Measurements from ENCODE around the gene DNAJB1. TPM values are rescaled to one million over a fixed set of nuclear protein-coding genes. Genes with fewer than 3 reads are reported as not detected.

The DNAJB1 gene
- total and polyA plus RNA-seq, 7 experiments from 2014 or later, result 87.4 to 574 (median 221) TPM

- peaks cover 0 to 8% (median 0%) of the 10 kb centered on the region in 5 donors for H3K36me3 Mint-ChIP-seq
- POLR2A ChIA-PET, result interaction anchor here (0.6 to 1.2 kb wide), 2 partner anchors 44 to 200 kb away, joined by 3 to 4 read pairs; no protein-coding TSS in a partner anchor
- peaks cover 8 to 29% of the 10 kb centered on the region in 2 donors for H3K4me1 ChIP-seq (ENCODE audit: control insufficient read depth in 2 of 2, insufficient read depth in 2 of 2, low read length in 2 of 2)
- peaks cover 16 to 48% (median 26%) of the 10 kb centered on the region in 7 donors for H3K4me1 Mint-ChIP-seq
- no peak overlapping the region for H3K4me3 ChIP-seq (ENCODE audit: low read length)
- no peaks in the 10 kb centered on the region for H3K9me3 Mint-ChIP-seq
- CTCF ChIA-PET, result interaction anchor here (0.6 kb wide), 2 partner anchors 805 to 1276 kb away, joined by 3 to 4 read pairs; no protein-coding TSS in a partner anchor
- DNase-seq, result no peak
- H3K27me3 ChIP-seq (ENCODE audit: control insufficient read depth in 2 of 2, insufficient read depth in 2 of 2, low read length in 2 of 2), result no peaks in the 10 kb centered on the region
- intact Hi-C loops (cut with micrococcal nuclease), result loop anchor here in 1 of 2 donors (10.0 kb wide), 1 partner anchor 425 kb away; the partner anchor contains the start of gene ASF1B
- peak overlapping the region in 1 of 10 donors; percentile 9 for H3K4me3 Mint-ChIP-seq
- peaks cover 0 to 34% (median 3%) of the 10 kb centered on the region in 3 experiments for H3K36me3 ChIP-seq (ENCODE audit: control insufficient read depth in 2 of 3, insufficient read depth in 3 of 3, low read length in 3 of 3)
- no peaks in the 10 kb centered on the region for H3K27me3 Mint-ChIP-seq
- peak overlapping the region in 4 of 9 donors; percentile 52 to 65 (median 60) for H3K27ac Mint-ChIP-seq
- H3K9me3 ChIP-seq (ENCODE audit: control insufficient read depth in 2 of 3, low read length in 3 of 3), result no peaks in the 10 kb centered on the region
- ATAC-seq, result no peak
- peak overlapping the region; percentile 12 for H3K27ac ChIP-seq (ENCODE audit: low read depth, low read length)
Measured at GRCh38 chr19:14559916-14560775, 41.9 kb upstream of the DNAJB1 start.

DNA sequence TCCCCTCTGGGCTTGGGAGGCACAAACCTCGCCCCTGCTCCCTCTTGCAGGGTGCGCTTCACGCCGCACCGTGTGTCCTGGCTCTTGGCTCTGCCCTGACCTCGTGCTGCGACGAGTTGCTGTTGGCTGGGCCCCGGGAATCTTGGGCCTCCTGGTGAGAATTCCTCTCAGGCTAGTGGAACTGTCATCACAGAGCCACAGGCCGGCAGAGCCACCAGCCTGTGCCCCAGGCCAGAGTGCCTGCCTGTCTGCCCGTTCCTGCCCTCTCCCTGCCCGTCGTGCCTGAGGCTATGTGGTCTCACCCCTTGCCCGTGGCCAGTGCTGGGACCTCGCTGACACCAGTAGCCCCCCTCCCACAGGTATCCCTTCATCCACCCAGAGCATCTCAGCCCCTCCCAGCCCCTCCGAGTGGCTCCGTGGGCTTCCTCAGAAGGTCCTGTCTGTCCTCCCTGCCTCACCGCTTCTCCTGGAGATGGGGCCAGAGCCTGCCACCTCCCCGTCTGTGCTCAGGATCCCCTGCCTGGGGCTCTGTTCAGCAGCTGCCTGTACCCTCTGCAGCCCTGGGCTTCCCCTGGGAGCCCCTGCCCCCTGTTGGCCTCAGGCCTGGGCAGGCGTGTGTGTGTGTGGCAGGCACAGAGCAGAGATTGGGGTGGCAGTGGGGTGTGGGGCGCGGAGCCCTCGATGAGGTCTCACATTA, 40.3 kb upstream of the DNAJB1 start:
- Histone ChIP-seq H3K4me3 (ENCODE audit: low read length) (no peak overlapping the region), H3K36me3 (ENCODE audit: control insufficient read depth in 2 of 3, insufficient read depth in 3 of 3, low read length in 3 of 3) (peaks cover 0 to 29% (median 3%) of the 10 kb centered on the region in 3 experiments), H3K27me3 (ENCODE audit: control insufficient read depth in 2 of 2, insufficient read depth in 2 of 2, low read length in 2 of 2) (no peaks in the 10 kb centered on the region), H3K27ac (ENCODE audit: low read depth, low read length) (no peak overlapping the region), H3K4me1 (ENCODE audit: control insufficient read depth in 2 of 2, insufficient read depth in 2 of 2, low read length in 2 of 2) (peaks cover 8 to 37% of the 10 kb centered on the region in 2 donors), H3K9me3 (ENCODE audit: control insufficient read depth in 2 of 3, low read length in 3 of 3) (no peaks in the 10 kb centered on the region)
- ATAC-seq, result no peak
- DNase-seq, result no peak
- H3K36me3 Mint-ChIP-seq, result peaks cover 0 to 4% (median 0%) of the 10 kb centered on the region in 5 donors
- ChIA-PET CTCF (no interaction called here), POLR2A (interaction anchor here (1.2 to 3.4 kb wide), 3 partner anchors 37 to 52 kb away, joined by 3 to 30 read pairs (median 5); no protein-coding TSS in a partner anchor)
- H3K27me3 Mint-ChIP-seq, result no peaks in the 10 kb centered on the region
- peaks cover 23 to 58% (median 33%) of the 10 kb centered on the region in 7 donors for H3K4me1 Mint-ChIP-seq
- no peaks in the 10 kb centered on the region for H3K9me3 Mint-ChIP-seq
- intact Hi-C loops (cut with micrococcal nuclease), result loop anchor here in 1 of 2 donors (10.0 kb wide), 1 partner anchor 424 kb away; the partner anchor contains the start of gene ASF1B
- H3K4me3 Mint-ChIP-seq, result peak overlapping the region in 2 of 10 donors; percentile 16 to 79
- H3K27ac Mint-ChIP-seq, result no peak overlapping the region

DNA sequence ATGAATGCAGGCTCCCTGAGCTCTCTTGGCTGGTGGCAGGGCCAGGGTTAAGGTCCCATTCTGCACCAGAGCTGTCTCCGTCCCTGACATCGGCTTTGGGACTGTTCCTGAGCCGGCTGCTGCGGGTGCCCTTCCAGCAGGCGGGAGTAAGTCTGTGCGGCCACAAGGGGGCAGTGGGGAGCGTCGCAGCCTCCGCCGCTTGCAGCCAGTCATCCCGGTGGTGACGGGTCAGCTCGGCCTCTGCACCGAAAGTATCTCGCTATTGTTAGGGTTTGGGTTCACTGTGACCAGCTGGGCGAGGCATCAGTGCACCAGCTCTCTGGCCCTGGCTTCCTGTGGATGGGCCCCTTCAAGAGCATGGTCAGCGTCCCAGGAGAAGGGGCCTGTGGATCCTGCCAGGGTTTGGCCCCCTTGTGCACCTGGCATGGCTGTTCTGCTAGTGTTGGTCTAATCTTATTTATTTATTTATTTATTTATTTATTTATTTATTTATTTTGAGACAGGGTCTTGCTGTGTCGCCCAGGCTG, 38.5 kb upstream of the DNAJB1 start:
- ChIA-PET CTCF (interaction anchor here (0.6 to 2.2 kb wide), 8 partner anchors 9 to 54 kb away, joined by 3 to 12 read pairs (median 6); partner anchors contain the start of genes DNAJB1 and NDUFB7), POLR2A (interaction anchor here (0.6 to 3.4 kb wide), 11 partner anchors 9 to 84 kb away, joined by 3 to 30 read pairs (median 4); partner anchors contain the start of genes DNAJB1 and NDUFB7)
- intact Hi-C loops (cut with micrococcal nuclease), result loop anchor here in 1 of 2 donors (1.0 to 10.0 kb wide), 3 partner anchors 16 to 422 kb away; partner anchors contain the start of genes ASF1B and NDUFB7
- H3K9me3 Mint-ChIP-seq, result no peaks in the 10 kb centered on the region
- H3K4me1 Mint-ChIP-seq, result peaks cover 28 to 71% (median 40%) of the 10 kb centered on the region in 7 donors
- H3K36me3 ChIP-seq (ENCODE audit: control insufficient read depth in 2 of 3, insufficient read depth in 3 of 3, low read length in 3 of 3), result peaks cover 0 to 20% (median 0%) of the 10 kb centered on the region in 3 experiments
- peaks cover 15 to 53% of the 10 kb centered on the region in 2 donors for H3K4me1 ChIP-seq (ENCODE audit: control insufficient read depth in 2 of 2, insufficient read depth in 2 of 2, low read length in 2 of 2)
- peaks cover 0 to 4% (median 0%) of the 10 kb centered on the region in 5 donors for H3K36me3 Mint-ChIP-seq
- no peaks in the 10 kb centered on the region for H3K27me3 Mint-ChIP-seq
- DNase-seq, result peak; percentile 42 to 75 (median 60)
- H3K27ac ChIP-seq (ENCODE audit: low read depth, low read length), result no peak overlapping the region
- peak; percentile 91 for ATAC-seq
- H3K4me3 ChIP-seq (ENCODE audit: low read length), result peak overlapping the region; percentile 10
- H3K9me3 ChIP-seq (ENCODE audit: control insufficient read depth in 2 of 3, low read length in 3 of 3), result no peaks in the 10 kb centered on the region
- no peaks in the 10 kb centered on the region for H3K27me3 ChIP-seq (ENCODE audit: control insufficient read depth in 2 of 2, insufficient read depth in 2 of 2, low read length in 2 of 2)
- H3K4me3 Mint-ChIP-seq, result peak overlapping the region; percentile 29 to 79 (median 68)
- H3K27ac Mint-ChIP-seq, result peak overlapping the region in 8 of 9 donors; percentile 79 to 90 (median 84)

DNA sequence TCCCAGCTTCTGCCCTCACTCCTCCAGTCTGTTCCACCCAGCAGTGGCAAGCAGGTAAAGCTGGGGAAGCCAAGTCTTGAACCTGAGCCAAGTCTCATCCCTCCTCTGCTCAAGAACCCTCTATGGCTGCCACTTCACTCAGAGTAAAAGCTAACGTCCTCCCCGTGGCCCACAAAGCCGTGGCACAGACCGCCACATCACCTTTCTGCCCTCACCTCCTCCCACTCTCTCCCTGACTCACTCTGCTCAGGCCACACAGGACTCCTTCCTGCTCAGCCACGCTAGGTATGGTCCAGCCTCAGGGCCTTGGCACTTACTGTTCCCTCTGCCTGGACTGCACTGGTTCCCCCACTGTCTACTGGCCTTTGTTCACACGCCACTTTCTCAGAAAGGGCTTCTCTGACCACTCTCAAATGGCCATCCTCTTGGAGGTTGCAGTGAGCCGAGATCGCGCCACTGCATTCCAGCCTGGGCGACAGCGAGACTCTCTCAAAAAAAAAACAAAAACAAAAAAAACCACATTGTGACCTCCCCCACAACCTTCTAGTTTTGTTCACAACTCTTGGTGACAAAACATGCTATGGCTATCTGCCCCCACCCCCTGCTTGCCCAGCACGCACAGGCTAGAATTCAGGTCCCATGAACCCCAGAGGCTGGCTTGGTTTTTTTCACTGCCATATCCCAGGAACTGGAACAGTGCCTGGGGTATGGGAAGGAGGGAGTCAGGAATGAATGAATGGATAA, 37.9 kb upstream of the DNAJB1 start:
- Histone ChIP-seq H3K27ac (ENCODE audit: low read depth, low read length) (no peak overlapping the region), H3K27me3 (ENCODE audit: control insufficient read depth in 2 of 2, insufficient read depth in 2 of 2, low read length in 2 of 2) (no peaks in the 10 kb centered on the region), H3K9me3 (ENCODE audit: control insufficient read depth in 2 of 3, low read length in 3 of 3) (no peaks in the 10 kb centered on the region), H3K4me3 (ENCODE audit: low read length) (peak overlapping the region; percentile 10), H3K4me1 (ENCODE audit: control insufficient read depth in 2 of 2, insufficient read depth in 2 of 2, low read length in 2 of 2) (peaks cover 21 to 59% of the 10 kb centered on the region in 2 donors), H3K36me3 (ENCODE audit: control insufficient read depth in 2 of 3, insufficient read depth in 3 of 3, low read length in 3 of 3) (peaks cover 0 to 20% (median 0%) of the 10 kb centered on the region in 3 experiments)
- ChIA-PET CTCF (interaction anchor here (0.6 to 2.2 kb wide), 10 partner anchors 9 to 529 kb away, joined by 3 to 12 read pairs (median 6); partner anchors contain the start of genes DNAJB1 and NDUFB7), POLR2A (interaction anchor here (1.0 to 3.4 kb wide), 10 partner anchors 8 to 83 kb away, joined by 3 to 30 read pairs (median 4); partner anchors contain the start of genes DNAJB1 and NDUFB7)
- Mint-ChIP-seq H3K27ac (peak overlapping the region in 8 of 9 donors; percentile 79 to 90 (median 84)), H3K36me3 (peaks cover 0 to 4% (median 0%) of the 10 kb centered on the region in 5 donors), H3K27me3 (no peaks in the 10 kb centered on the region), H3K4me3 (peak overlapping the region; percentile 29 to 79 (median 68)), H3K4me1 (peaks cover 34 to 74% (median 43%) of the 10 kb centered on the region in 7 donors), H3K9me3 (no peaks in the 10 kb centered on the region)
- intact Hi-C loops (cut with micrococcal nuclease), result loop anchor here in 1 of 2 donors (1.0 to 10.0 kb wide), 3 partner anchors 17 to 421 kb away; partner anchors contain the start of genes ASF1B and NDUFB7
- ATAC-seq (no peak), DNase-seq (no peak)

DNA sequence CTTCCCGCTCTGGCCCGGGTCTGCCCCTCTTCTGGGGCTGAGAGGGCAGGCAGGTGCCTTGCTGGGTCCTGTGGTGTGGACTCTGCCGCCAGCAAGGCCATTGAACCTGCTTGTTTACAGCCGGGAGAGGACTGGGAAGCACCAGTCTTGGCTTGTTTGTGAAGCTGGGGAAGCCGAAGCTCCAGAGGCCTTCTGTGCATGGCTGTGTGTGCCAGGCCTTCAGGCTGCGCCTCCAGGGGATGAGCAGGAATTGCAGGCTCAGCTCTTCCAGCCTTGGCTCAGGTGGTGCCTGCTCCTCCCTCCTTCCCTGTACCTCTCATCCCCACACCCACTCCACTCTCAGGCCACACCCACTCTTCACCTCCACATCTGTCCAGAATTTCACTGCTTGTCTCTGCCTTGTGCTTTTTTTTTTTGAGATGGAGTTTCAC, 36.2 kb upstream of the DNAJB1 start:
- peak overlapping the region in 7 of 9 donors; percentile 69 to 94 (median 77) for H3K27ac Mint-ChIP-seq
- Histone ChIP-seq H3K4me1 (ENCODE audit: control insufficient read depth in 2 of 2, insufficient read depth in 2 of 2, low read length in 2 of 2) (peaks cover 24 to 60% of the 10 kb centered on the region in 2 donors), H3K9me3 (ENCODE audit: control insufficient read depth in 2 of 3, low read length in 3 of 3) (no peaks in the 10 kb centered on the region), H3K27me3 (ENCODE audit: control insufficient read depth in 2 of 2, insufficient read depth in 2 of 2, low read length in 2 of 2) (no peaks in the 10 kb centered on the region), H3K27ac (ENCODE audit: low read depth, low read length) (no peak overlapping the region), H3K4me3 (ENCODE audit: low read length) (no peak overlapping the region), H3K36me3 (ENCODE audit: control insufficient read depth in 2 of 3, insufficient read depth in 3 of 3, low read length in 3 of 3) (peaks cover 0 to 29% (median 0%) of the 10 kb centered on the region in 3 experiments)
- no peaks in the 10 kb centered on the region for H3K27me3 Mint-ChIP-seq
- ChIA-PET POLR2A (interaction anchor here (0.6 to 2.6 kb wide), 7 partner anchors 7 to 196 kb away, joined by 3 to 14 read pairs (median 4); partner anchors contain the start of gene DNAJB1), CTCF (interaction anchor here (0.6 to 1.9 kb wide), 3 partner anchors 50 to 547 kb away, joined by 3 to 6 read pairs (median 3); no protein-coding TSS in a partner anchor)
- ATAC-seq (no peak), DNase-seq (no peak)
- H3K4me3 Mint-ChIP-seq, result peak overlapping the region in 4 of 10 donors; percentile 16 to 33 (median 24)
- no peaks in the 10 kb centered on the region for H3K9me3 Mint-ChIP-seq
- peaks cover 40 to 82% (median 54%) of the 10 kb centered on the region in 7 donors for H3K4me1 Mint-ChIP-seq
- H3K36me3 Mint-ChIP-seq, result peaks cover 0 to 8% (median 4%) of the 10 kb centered on the region in 5 donors
- intact Hi-C loops (cut with micrococcal nuclease), result loop anchor here in 1 of 2 donors (5.0 to 10.0 kb wide), 2 partner anchors 122 to 420 kb away; partner anchors contain the start of genes ASF1B and PKN1
